ENCODE results near the gene NAPB. TPM values are rescaled to one million over a fixed set of nuclear protein-coding genes. Genes with fewer than 3 reads are reported as not detected.

The NAPB gene
- 3.2 to 4.2 TPM (median 3.9 TPM) in 5 replicates for total RNA-seq (2022; extraction: Qiagen RNA extraction; ENCODE audit: low read depth)

GRCh38 chr20:23420943-23421931, at the start of gene NAPB:
TSS of gene NAPB (minus strand) at chr20:23421488. CDS start at chr20:23421402, 86 bp downstream.

GRCh38 chr20:23452776-23453175, 31.5 kb upstream of the NAPB start, which contains the start of gene CST11:
TSS of gene CST11 (minus strand) at chr20:23452876. CDS start at chr20:23452811, 65 bp downstream.

GRCh38 chr20:23361476-23362391, 59.6 kb downstream of the NAPB start, which contains the start of gene GZF1:
TSS of gene GZF1 (plus strand) at chr20:23362182. CDS start at chr20:23364384, 2,202 bp downstream.

GRCh38 chr20:23350196-23350903, 70.9 kb downstream of the NAPB start, which contains the start of gene NXT1:
TSS of gene NXT1 (plus strand) at chr20:23350791. CDS start at chr20:23354042, 3,251 bp downstream.

Other genes starting within 250 kb of the NAPB start
- gene NXT1, start 70.7 kb downstream of the NAPB start, total RNA-seq (2022; extraction: Qiagen RNA extraction; ENCODE audit: low read depth) = 57.9 to 74.5 TPM (median 70.9 TPM) in 5 replicates
- 9.5 to 13.2 TPM (median 11.6 TPM) in 5 replicates for gene GZF1, start 59.3 kb downstream of the NAPB start, total RNA-seq (2022; extraction: Qiagen RNA extraction; ENCODE audit: low read depth)
- not detected in 5 replicates for gene CSTL1, start 18.2 kb upstream of the NAPB start, total RNA-seq (2022; extraction: Qiagen RNA extraction; ENCODE audit: low read depth)
- gene CST11, start 31.4 kb upstream of the NAPB start, total RNA-seq (2022; extraction: Qiagen RNA extraction; ENCODE audit: low read depth) = not detected in 5 replicates
- not detected in 5 replicates for gene CST8, start 69.6 kb upstream of the NAPB start, total RNA-seq (2022; extraction: Qiagen RNA extraction; ENCODE audit: low read depth)
- not detected in 5 replicates for gene CST9L, start 147.0 kb upstream of the NAPB start, total RNA-seq (2022; extraction: Qiagen RNA extraction; ENCODE audit: low read depth)
- not detected in 5 replicates for gene CST9, start 184.4 kb upstream of the NAPB start, total RNA-seq (2022; extraction: Qiagen RNA extraction; ENCODE audit: low read depth)
- 234 to 361 TPM (median 335 TPM) in 5 replicates for gene CST3, start 216.5 kb upstream of the NAPB start, total RNA-seq (2022; extraction: Qiagen RNA extraction; ENCODE audit: low read depth)

Data from A549 treated with DMSO at 1 μM for 4 hours (cell line).